ENCODE results near the gene RFC3. TPM values are rescaled to one million over a fixed set of nuclear protein-coding genes. Genes with fewer than 3 reads are reported as not detected.

The RFC3 gene
- total RNA-seq, 1 donor from 2014 or later, result 7.1 TPM

- H3K27ac ChIP-seq, result no peak overlapping the region
- H3K4me1 ChIP-seq, result no peaks in the 10 kb centered on the region
- no peaks in the 10 kb centered on the region for H3K36me3 ChIP-seq
- H3K9me3 ChIP-seq, result no peaks in the 10 kb centered on the region
- intact Hi-C loops (cut with DNase I), result no loop called here
- no peak for TF ChIP-seq CTCF (IDR thresholded peaks at IDR 0.05)
- H3K4me3 ChIP-seq, result no peak overlapping the region
- no peaks in the 10 kb centered on the region for H3K27me3 ChIP-seq (ENCODE audit: low read depth)
- DNase-seq (no peak), ATAC-seq (no peak)
Observed at GRCh38 chr13:33869005-33869404, 51.1 kb downstream of the RFC3 start.

DNA sequence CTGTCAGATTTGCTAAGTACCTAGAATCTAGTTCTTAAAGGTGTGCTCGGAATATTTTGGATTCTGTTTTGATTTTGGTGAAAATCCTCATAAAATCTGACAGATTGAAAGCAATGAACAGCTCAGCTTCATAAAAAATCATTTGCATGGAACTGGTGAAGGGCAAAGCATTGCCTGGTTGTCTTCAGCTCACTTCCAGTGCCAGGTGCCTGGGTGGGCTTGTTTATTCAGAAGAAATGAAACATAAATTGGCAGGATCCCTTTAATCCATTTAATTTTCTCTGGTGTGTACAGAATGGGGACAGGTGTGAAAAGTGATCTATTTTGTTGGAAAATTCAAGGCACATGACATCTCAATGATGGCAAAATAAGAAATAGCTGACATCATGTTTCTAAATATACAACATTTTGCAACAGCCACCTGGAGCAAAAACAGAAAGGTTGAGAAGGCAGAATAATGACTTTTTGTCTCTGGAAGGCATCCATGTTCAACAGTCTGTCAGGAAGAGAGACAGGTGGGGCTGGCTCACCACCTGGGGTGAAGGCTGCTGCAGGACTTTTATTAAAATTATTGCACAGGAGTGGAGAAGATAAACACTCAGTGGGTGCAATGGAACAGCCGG lies 52.2 kb downstream of the RFC3 start:
- TF ChIP-seq CTCF (IDR thresholded peaks at IDR 0.05), result no peak
- DNase-seq (no peak), ATAC-seq (no peak)
- no peaks in the 10 kb centered on the region for H3K9me3 ChIP-seq
- H3K27me3 ChIP-seq (ENCODE audit: low read depth), result no peaks in the 10 kb centered on the region
- H3K36me3 ChIP-seq, result no peaks in the 10 kb centered on the region
- no peaks in the 10 kb centered on the region for H3K4me1 ChIP-seq
- no peak overlapping the region for H3K27ac ChIP-seq
- H3K4me3 ChIP-seq, result no peak overlapping the region
- intact Hi-C loops (cut with DNase I), result no loop called here

DNA sequence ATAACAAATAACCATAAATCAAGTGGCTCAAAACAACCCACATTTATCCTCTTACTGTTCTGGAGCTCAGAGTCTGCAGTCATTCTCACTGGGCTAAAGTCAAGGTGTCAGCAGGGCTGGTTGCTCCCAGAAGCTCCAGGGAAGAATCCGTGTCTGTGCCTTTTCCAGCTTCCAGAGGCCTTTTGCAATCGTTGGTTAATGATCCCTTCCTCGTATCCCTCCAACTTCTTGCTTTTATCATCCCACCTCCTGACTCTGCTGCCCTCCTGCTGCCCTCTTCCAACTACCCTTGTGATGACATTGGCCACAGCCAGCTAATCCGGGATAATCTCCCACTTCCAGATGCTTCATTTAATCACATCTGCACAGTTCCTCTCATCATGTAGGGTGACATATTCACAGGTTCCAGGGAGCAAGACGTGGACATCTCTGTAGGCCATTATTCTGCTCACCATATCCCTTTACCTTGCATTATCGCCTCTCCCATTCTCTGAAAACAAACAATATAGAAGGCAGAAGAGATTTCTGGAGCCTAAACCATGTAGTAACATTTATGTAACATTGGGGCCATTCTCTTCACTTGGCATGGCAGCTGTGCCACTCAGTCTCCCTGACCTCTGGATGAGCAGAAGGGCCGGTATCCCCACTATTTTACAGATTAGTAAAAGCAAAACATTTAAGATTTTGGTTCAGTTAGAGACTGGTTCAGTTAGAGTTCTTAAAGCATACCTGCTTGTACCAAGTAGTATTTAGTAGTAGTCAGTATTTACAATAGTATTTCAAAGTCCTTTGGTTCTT lies 53.5 kb downstream of the RFC3 start:
- no peak for TF ChIP-seq CTCF (IDR thresholded peaks at IDR 0.05)
- Histone ChIP-seq H3K4me3 (no peak overlapping the region), H3K4me1 (no peaks in the 10 kb centered on the region), H3K27ac (no peak overlapping the region), H3K9me3 (no peaks in the 10 kb centered on the region), H3K27me3 (ENCODE audit: low read depth) (no peaks in the 10 kb centered on the region), H3K36me3 (no peaks in the 10 kb centered on the region)
- DNase-seq (no peak), ATAC-seq (no peak)
- intact Hi-C loops (cut with DNase I), result no loop called here

GRCh38 chr13:33872005-33872351 lies 54.0 kb downstream of the RFC3 start:
- H3K27ac ChIP-seq, result no peak overlapping the region
- ATAC-seq, result no peak
- intact Hi-C loops (cut with DNase I), result no loop called here
- H3K36me3 ChIP-seq, result no peaks in the 10 kb centered on the region
- H3K4me3 ChIP-seq, result no peak overlapping the region
- TF ChIP-seq CTCF (IDR thresholded peaks at IDR 0.05), result no peak
- DNase-seq, result no peak
- no peaks in the 10 kb centered on the region for H3K4me1 ChIP-seq
- H3K27me3 ChIP-seq (ENCODE audit: low read depth), result no peaks in the 10 kb centered on the region
- no peaks in the 10 kb centered on the region for H3K9me3 ChIP-seq

DNA sequence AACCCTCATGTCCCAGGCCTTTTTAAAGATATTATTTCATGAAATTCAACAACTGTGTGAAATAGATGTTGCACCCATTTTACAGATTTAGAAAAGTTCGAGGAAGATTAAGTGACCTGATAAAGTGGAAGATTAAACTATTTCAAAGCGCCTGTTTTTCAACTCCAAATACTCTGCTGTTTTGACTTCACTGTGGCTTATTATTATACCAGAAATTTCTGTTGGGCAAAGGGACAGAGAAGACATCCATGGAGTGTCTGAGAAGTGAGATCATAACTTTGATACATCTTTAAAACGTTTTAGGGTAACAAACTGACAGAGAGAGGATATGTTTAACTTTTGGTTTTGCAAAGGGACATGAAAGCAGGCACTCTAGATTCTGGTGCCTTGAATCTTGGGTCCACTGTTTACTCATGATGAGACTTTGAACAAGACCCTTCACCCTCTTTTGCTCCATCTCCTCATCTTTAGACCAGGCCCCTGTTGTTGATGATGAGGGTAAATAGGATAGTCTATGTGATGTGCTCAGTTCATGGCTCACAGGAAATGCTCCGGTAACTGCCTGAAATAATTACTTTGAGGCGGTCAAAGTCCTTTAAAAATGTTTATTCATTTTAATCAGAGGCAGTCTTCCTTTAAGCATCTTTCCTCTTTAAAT lies 55.4 kb downstream of the RFC3 start:
- Histone ChIP-seq H3K36me3 (no peaks in the 10 kb centered on the region), H3K4me1 (no peaks in the 10 kb centered on the region), H3K27ac (no peak overlapping the region), H3K9me3 (no peaks in the 10 kb centered on the region), H3K27me3 (ENCODE audit: low read depth) (no peaks in the 10 kb centered on the region), H3K4me3 (no peak overlapping the region)
- no peak for TF ChIP-seq CTCF (IDR thresholded peaks at IDR 0.05)
- no peak for DNase-seq
- intact Hi-C loops (cut with DNase I), result no loop called here
- no peak for ATAC-seq
